ENCODE measurements around the gene MSX1. TPM values are rescaled to one million over a fixed set of nuclear protein-coding genes. Genes with fewer than 3 reads are reported as not detected.

Gene MSX1
- total RNA-seq, 1 experiment from 2014 or later = 11.4 TPM

DNA sequence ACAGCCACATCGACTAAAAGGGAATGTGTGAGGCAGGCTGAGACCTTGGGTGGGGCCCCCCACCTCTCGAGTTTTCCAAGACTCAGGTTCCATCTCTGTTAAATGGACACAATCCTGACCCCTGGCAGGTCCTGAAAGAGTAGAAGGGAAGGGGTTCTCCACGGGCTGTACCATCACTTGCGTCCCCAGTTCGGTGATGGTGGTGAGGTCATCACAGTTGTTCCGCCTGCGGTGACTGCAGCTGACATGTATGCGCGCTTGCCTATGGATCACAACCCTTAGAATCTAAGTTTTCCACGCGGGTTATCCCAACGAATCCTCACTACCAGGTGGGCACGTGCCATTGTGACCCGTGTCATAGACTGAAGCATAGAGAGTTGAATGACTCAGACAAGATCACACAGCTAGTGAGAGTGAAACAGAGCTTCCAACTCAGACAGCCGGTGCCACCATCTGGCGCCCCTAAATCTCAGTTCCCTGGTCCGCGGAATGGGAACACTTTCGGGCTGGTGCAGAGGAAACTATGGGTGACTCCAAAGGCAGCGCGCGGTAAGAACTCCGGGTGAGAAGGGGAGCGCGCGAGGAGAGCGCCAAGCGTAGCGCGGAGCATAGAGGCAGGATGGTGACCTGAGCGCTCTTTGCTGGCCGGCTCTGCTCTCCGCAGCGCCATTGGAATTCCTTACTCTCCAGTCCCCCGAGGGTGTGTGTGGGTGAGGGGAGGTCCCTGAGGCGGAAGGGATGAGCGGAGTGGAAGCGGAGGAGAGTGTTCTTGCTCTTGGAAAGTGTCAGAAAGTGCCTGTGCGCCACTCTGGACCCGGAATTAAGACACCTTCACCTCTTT, 10.5 kb downstream of the MSX1 start:
- peak; percentile 41 for DNase-seq (ENCODE audit: low read depth)

DNA sequence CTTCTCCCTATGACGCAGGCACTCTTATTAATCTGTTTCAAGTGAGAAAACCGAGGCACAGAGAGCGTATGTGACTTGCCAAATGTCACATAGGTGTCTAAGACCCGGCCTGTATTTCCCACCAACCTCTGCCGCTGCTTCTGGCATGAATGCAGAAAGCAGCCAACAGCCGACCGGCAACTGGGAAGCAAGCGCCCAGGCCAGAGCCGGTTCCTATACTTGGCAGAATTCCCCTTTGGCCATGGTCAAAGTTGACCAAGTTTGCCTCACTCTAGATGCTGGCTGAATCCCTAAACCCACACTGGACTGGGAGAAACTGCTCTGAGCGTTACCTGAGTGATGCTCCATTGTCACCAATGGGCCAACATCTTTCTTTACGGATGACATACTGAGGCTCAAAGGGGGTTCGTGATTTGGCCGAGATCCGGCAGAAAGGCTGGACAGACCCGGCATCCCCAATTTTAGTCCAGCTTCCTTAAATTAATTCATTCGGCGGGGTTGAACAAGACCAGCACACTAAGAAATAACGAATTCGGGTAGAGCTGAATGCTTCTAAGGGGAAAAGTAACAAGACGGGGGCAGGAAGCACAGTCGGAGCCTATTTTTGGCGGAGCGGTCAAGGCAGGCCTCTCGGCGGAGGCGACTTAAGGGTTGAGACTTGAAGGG, 11.2 kb downstream of the MSX1 start:
- DNase-seq (ENCODE audit: low read depth) = no peak

DNA sequence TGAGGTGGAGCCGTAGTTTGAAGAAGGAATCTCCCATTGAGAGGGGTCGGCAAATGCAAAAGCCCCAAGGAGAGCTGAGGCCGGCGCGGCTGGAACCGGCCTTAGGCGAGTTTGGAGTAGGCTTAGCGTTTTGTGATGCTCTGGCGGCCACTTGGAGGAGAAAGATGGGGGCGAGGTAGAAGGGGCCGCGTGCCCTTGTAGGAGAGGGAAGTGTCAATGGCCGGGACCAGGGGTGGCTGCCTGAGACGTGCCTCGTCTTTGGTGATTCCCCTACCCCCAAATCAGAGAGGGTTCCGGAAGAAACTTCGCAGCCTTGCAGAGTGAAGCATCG, 11.7 kb downstream of the MSX1 start:
- no peak for DNase-seq (ENCODE audit: low read depth)

DNA sequence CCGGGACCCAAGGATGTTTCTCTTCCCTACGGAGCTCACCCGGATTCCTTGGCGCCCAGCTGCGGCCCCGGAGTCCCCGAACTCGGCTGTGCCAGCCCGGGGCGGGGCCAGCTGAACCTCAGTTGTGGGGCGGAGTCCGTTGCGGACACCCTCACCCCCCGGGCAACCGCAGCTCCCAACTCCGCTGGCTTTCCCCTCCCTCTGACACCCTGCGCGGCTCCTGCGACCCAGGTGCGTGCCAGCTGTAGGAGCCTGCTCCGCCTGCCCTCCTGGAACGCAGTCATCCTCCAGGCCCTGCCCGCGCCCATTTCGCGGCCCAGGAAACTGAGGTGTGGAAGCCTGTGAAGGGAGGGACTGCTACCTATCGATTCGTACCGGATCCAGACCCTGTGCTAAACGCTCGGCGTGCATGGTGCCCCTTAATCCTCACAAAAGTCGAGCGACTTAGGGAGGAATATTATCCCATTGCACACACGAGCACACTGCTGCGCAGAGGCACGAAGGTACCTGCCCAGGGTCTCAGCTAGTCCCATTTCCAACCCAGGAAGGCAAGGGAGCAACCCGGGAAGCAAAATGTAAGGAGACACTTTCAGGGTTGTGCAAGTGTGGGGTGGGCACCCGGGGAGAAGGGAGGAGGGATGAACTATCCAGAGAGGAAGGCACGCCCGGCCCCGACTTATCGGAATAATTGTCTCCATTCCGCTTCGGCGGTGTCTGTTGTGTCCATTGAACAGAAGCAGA, 12.3 kb downstream of the MSX1 start:
- DNase-seq (ENCODE audit: low read depth) = no peak

DNA sequence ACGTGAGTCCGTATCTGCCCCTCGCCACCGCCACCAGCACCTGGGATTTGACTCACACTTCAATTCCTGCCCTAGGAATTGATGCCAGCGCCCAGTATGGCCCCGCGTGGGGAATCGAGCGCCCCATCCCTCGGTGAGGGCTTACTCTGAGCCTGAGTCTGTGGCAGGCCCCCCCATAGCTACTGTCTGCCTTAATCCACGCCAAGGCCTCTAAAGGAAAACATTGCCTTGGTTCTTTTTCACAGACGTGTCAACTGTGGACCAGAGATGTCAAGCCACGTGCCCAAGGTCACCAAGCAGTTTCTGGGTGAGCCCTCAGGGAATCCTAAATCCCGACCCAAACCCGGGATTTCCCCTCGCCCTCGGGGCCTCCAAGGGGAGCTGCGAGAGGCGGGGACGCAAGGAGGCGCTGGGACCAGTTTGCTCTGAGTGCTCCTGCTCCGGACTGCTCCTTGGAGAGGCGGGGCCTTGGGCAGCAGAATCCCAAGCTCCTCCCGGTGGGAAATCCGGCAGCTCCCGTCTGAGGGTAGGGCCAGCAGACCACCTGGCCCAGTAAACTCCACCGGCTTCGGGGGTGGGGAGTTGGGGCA, 12.9 kb downstream of the MSX1 start:
- no peak for DNase-seq (ENCODE audit: low read depth)

DNA sequence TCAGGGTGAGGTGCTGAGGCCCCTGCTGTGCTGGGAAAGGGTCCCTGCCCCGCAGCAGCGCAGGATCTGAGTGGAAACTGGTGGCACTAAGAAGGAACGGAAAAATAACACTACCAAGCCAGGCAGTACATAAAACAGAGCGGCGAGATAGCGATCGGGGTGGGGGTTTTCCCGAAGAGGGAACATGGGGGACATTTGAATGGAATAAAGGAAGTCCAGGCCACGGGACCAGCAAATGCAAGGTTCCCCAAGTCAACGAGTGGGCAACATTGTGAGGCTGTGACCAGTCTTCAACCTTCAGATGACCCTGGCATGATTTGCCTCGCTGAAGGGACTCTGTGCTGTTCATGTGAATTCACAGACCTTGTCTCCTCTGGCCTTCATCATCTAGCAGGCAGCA, 13.7 kb downstream of the MSX1 start:
- no peak for DNase-seq (ENCODE audit: low read depth)

DNA sequence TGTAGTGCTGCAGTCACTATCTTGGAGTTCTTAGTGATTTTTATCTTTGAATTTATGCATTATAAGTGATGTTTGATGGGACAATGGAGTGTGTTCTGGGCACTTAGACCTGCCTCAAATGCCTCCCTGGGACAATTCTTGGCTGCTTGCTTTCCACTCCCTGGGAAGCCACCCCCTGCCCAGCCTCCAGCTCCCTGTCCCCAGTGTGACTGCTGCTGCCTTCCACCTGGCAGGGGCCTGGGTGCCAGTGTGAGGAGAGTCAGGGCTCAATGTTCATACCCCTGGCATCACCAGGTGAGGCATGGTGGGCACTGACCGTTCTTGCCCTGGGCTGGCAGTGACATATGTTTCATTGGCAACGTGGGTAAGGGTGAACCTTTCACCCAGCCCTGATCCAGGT, 14.8 kb downstream of the MSX1 start:
- no peak for DNase-seq (ENCODE audit: low read depth)

DNA sequence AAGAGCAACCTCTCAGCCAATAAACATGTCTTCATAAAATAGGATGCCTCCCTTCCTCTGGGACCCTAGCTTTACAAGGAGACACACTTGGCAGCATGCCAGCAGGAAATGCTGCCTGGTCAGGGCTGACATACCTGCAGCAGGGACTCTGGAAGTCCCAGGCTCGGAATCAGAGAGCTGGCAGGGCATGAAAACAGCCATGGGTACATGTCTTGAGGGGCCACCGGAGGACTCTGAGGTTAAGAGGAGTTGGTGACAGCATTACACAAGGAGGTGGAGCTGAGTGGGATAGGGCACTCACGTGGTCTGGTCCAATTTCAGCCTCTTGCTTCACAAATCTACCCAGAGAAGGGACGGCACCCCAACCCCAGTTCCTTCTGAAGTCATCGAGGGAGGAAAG, 15.7 kb downstream of the MSX1 start:
- no peak for DNase-seq (ENCODE audit: low read depth)

DNA sequence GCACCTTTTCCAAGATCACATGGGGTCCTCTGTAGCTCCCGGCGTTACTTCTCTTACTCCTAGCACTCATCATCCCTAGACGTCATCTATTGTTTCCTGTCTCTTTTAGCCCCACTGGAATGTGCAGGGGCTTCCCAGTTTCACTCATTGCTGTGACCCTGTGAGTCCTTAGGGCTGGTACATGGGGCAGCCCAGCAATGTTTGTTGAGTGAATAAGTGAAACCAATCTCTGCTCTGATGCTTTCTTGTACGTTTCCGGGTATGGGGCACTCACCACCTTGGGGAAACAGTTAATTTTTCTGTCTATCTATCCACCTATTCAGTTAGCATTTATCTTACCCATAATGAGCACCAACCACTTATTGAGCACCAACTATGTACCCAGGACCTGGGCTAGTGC, 16.1 kb downstream of the MSX1 start:
- no peak for DNase-seq (ENCODE audit: low read depth)

DNA sequence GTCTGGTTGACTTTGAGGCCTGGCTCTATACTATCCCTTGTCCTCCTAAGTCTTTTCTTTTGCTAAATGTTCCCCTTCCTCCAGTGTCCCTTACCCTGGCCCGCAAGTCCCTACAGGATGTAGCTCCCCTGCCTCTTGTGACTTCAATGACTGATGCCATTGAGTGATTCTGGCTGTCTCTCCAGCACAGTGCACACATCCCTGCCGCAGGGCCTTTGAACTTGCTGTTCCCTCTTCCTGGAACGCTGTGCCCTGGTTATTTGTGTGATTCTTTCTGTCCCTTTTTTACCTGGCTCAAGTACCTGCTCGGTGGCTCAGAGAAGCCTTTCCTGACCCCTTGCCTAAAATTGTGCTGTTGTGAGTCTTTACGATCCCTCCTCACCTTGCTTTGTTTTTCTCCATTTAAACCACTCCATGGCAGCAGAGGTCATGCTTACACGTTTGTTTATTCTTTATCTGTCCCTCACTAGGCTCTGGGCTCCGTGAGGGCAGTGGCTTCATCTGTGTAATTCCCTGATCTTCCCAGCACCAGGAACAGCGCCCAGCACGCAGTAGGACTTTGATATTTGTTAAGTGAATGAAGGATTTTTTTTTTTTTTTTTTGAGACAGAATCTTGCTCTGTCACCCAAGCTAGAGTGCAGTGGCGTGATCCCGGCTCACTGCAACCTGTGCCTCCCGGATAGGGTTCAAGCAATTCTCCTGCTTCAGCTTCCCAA, 17.6 kb downstream of the MSX1 start:
- DNase-seq (ENCODE audit: low read depth) = no peak

DNA sequence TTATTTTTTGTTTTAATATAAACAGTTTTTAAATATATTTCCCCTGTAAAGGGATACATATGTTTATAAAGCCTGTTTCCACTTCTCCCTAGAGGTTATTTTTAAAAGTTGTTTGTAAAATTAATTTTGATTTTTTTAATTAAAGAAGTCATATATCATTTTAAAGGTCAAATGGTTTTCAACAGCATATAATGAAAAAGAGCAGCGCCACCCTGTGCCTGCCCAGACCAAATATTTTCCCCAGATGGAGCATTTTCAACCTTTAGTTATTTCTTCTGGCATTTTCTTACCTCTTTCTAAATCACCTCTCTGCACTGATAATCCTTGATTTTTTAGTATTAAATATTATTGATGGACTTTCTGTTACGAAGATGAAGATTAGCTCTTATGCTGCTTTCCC, 21.0 kb downstream of the MSX1 start:
- no peak for DNase-seq (ENCODE audit: low read depth)

DNA sequence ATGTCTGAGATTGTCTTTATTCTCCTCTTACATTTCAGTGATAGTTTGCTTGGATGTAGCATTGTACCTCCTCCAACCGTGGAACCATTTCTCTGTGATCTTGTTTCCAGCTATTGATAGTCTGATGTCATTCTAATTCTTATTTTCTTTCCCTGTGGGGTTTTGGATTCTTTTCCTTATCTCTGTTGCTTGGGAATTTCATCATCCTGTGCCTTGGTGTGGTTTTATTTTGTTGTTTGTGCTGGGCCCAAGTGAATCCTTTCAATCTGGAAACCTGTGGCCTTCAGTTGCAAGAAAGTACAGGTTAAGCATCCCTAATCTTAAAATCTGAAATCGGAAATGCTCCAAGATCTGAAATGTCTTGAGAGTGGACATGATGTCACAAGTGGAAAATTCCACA, 22.0 kb downstream of the MSX1 start:
- no peak for DNase-seq (ENCODE audit: low read depth)

DNA sequence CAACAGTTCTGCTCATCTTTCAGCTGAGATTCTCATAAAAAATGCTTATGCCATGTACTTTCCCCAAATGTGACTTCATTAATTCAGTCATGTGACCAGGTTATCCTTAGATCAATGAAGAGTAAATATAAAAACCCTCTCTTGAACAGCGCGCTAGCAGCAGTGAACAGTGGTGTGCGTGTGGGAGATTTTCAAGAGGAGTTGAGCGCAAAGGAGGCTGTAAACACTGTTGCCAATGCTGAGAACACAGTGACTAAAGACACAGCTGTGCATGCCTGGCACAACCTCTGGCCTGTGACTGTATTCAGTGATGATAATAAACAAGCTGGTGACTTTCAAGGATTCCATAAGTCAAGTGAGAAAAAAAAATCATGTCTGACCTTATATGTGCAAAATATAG, 25.1 kb downstream of the MSX1 start:
- no peak for DNase-seq (ENCODE audit: low read depth)

DNA sequence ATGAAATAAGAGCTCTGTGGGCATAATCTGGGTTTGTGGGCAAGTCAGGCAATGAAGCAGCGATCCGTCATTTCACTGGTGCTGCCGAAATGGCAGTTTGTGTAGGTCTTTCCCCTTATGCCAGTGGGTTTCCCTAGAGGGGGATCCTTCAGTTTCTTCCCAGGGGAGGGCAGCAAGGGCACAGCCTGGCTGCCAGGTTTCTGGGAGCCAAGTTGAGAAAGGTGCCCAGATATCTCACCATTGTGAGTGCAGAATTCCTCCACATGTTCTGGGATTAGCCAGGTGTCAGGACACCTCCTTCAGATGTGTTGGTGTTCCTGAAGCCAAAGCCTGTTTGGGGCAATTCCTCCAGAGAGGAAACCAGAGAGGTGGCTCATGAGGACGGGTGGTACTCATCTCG, 28.0 kb downstream of the MSX1 start:
- no peak for DNase-seq (ENCODE audit: low read depth)

DNA sequence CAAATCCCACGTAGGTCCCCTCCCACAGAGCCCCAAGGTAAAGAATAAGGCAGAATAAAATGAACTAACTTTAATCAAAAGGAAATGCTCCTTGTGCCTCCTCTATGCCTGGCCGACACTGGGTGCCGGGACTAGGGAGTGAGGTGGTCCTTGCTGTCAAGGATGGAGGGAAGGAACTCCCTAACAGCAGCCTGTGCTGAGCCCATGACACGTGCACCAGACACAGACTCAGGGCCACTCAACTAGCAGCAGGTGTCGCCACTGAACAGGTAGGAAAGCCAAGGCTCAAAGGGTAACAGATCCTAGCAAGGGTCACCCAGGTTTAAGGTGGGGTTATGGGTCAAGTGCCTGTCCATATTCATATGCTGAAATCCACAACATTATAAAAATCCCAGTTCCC, 29.2 kb downstream of the MSX1 start:
- no peak for DNase-seq (ENCODE audit: low read depth)

DNA sequence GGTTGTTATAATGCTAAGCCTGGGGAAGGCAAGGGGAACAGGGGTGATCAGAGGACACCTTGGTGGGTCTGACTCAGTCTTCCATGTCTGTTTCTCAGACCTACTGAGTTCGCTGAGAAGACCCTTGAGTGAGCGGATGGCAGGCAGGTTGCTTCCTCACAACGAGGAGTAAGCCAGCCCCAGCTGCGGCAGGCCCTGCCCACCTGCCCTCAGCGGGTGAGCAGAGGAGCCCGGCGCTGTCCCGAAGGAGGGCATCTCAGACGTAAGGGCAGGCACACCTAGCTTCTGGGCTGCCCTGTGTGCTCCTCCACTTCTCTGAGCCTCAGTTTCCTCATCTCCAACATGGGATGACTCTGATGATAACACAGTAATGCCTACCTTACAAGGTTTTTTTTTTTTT, 30.3 kb downstream of the MSX1 start:
- no peak for DNase-seq (ENCODE audit: low read depth)

DNA sequence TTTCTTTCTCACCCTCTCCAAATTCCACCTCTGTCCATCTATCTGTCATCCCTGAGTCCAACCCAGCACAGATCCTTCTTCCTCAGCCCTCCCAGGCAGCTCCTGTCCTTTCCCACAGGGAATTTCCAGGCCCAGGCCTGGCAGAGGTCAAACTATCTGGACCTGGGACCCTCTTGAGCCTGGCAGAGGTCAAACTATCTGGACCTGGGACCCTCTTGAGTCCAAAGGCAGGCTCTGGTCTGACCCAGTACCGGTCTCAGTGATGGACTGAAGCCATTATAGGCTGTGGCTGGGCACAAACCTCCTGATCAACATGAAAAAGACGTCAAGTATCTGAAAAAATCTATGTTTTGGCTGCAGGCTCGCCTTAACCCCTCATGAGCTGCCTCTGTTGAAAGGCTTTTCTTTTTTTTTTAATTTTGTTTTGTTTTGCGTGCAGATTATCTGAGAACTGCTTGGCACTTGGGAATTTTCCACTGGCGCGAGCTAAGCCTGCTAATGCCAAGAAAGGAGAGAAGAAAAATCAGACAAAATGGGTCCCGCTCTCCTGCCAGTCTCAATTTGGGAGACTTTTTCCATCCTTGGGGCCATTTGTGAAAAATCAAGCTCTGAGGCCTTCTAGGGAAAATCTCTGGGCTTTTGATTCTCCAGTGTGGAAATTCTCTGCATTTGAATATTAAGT, 31.2 kb downstream of the MSX1 start:
- no peak for DNase-seq (ENCODE audit: low read depth)

DNA sequence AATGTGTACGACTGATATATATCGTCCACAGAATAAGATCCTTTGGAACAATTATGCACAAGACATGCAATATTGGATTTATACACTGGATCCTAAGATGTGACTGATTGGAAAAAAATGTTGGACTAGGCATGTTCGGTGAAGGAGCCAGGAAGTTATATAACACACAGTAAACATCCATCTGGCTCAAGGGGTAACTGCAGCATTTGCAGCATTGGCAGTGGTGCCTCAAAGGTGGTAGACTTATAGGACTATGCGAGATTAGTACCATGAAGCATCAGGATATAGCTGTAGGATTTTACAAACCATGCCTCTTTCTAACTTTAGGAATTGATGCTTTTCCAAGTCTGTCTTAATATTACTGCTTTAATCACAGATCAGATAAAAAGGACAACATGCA, 34.3 kb downstream of the MSX1 start:
- no peak for DNase-seq (ENCODE audit: low read depth)

DNA sequence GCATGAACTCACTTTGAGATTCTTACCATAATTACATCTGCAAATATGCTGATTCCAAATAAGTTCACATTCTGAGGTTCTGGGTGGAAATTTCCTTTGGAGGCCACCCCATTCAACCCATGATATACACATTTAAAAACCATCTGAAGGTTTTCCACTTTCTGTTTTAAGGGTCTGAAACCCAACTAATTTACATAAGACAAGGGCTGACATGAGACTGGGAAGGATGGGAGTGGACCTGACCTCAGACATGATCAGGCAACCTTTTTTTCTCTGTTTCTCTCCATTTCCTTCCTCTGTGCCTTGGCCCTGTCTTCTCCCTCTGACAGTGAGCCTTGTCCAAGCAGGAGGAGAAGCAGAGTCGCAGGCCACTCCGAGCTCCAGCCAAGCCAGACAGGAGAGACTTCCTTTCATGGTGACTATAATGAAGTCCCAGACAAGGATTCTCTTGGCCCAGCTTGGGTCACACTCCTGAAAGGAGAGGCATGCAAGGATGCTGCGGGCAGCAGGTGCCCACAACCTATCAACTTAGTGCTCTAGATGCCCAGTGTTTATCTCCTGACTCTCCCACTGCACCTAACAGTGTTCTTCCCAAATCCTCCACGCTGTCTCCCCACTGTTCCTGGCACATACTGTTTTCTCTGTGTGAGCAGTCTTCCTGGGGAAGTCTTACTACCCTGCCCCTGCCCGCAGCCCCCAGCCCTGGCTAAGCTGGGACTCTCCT, 39.9 kb downstream of the MSX1 start:
- no peak for DNase-seq (ENCODE audit: low read depth)

DNA sequence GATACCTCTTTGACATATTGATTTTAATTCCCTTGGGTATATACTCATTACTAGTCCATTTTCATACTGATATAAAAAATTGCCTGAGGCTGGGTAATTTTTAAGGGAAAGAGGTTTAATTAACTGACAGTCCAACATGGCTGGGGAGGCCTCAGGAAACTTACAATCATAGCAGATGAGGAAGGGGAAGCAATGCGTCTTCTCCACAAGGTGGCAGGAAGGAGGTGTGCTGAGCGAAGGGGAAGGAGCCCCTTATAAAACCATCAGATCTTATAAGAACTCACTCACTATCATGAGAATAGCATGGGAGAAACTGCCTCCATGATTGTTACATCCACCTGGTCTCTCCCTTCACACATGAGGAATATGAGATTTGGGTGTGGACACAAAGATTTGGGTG, 42.4 kb downstream of the MSX1 start:
- no peak for DNase-seq (ENCODE audit: low read depth)

DNA sequence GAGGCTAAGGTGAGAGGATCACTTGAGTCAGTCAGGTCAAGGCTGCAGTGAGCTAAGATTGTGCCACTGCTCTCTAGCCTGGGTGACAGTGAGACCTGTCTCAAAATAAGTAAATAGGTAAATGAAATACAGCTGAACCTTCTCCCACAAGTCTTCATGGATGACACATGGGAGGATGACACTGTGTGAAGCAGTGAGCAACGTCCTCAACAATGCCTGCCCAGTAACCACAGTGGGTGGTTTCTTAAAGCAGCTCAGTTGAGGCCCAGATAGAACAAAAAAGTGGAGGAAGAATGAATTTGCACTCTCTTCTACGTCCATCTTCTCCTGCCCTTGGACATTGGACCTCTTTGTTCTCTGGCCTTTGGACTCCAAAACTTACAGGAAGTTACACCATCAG, 52.7 kb downstream of the MSX1 start:
- no peak for DNase-seq (ENCODE audit: low read depth)

Data from M059J (cell line).